ENCODE data around the gene CCDC30.

Gene CCDC30

GRCh38 chr1:42462828-42463763 lies at the start of gene CCDC30:
TSS of gene CCDC30 (plus strand) at chr1:42463286. CDS start at chr1:42480552, 17,266 bp downstream.
- DNase-seq, result peak; percentile 93

- no peak for DNase-seq
Measured at GRCh38 chr1:42414551-42415496, 48.3 kb upstream of the CCDC30 start.

- no peak for DNase-seq
Measured at GRCh38 chr1:42417166-42417565, 45.9 kb upstream of the CCDC30 start.

- no peak for DNase-seq
Measured at GRCh38 chr1:42418516-42418915, 44.6 kb upstream of the CCDC30 start.

GRCh38 chr1:42419126-42419821 lies 43.8 kb upstream of the CCDC30 start:
- no peak for DNase-seq

- DNase-seq, result no peak
Measured at GRCh38 chr1:42420121-42420520, 43.0 kb upstream of the CCDC30 start.

- DNase-seq, result no peak
Measured at GRCh38 chr1:42420911-42421585, 42.0 kb upstream of the CCDC30 start.

GRCh38 chr1:42422737-42423136 lies 40.3 kb upstream of the CCDC30 start:
- no peak for DNase-seq

GRCh38 chr1:42423681-42424080 lies 39.4 kb upstream of the CCDC30 start:
- no peak for DNase-seq

GRCh38 chr1:42424201-42424600 lies 38.9 kb upstream of the CCDC30 start:
- DNase-seq, result no peak

- no peak for DNase-seq
Measured at GRCh38 chr1:42427240-42427639, 35.8 kb upstream of the CCDC30 start.

- DNase-seq, result no peak
Measured at GRCh38 chr1:42429603-42430002, 33.5 kb upstream of the CCDC30 start.

GRCh38 chr1:42430286-42431135 lies 32.6 kb upstream of the CCDC30 start:
- no peak for DNase-seq

- DNase-seq, result no peak
Measured at GRCh38 chr1:42431514-42431913, 31.6 kb upstream of the CCDC30 start.

GRCh38 chr1:42432714-42433113 lies 30.4 kb upstream of the CCDC30 start:
- DNase-seq, result no peak

GRCh38 chr1:42433369-42433768 lies 29.7 kb upstream of the CCDC30 start:
- DNase-seq, result no peak

- DNase-seq, result no peak
Measured at GRCh38 chr1:42434340-42434739, 28.7 kb upstream of the CCDC30 start.

- no peak for DNase-seq
Measured at GRCh38 chr1:42439940-42440339, 23.1 kb upstream of the CCDC30 start.

GRCh38 chr1:42442662-42443061 lies 20.4 kb upstream of the CCDC30 start:
- DNase-seq, result no peak

GRCh38 chr1:42449256-42449655 lies 13.8 kb upstream of the CCDC30 start:
- DNase-seq, result no peak

GRCh38 chr1:42450061-42450460 lies 13.0 kb upstream of the CCDC30 start:
- DNase-seq, result no peak

Measured in activated T-cell treated with anti-CD3 and anti-CD28 coated beads, Interleukin-2, amount 50 U/mL, for 1 hour (primary cell).